Kidney epithelial cell (primary cell): ENCODE measurements around the gene PPM1E. TPM values are rescaled to one million over a fixed set of nuclear protein-coding genes. Genes with fewer than 3 reads are reported as not detected.

Experiments used
- DNase-seq: peaks from one replicate; pipeline ENCODE4 v3.0.0-alpha.2; 2010; ENCODE audit warnings: low read depth
- H3K27me3 ChIP-seq: 2 replicates; pipeline ENCODE4 v1.6.0; 2011; ENCODE audit warnings: low read length; ENCODE audit not compliant: control insufficient read depth, insufficient read depth
- H3K36me3 ChIP-seq: 2 replicates; pipeline ENCODE4 v1.5.1; 2011; ENCODE audit warnings: low read length; ENCODE audit not compliant: control insufficient read depth, insufficient read depth
- H3K4me3 ChIP-seq: 2 replicates; pipeline ENCODE4 v1.5.1; 2011; ENCODE audit warnings: low read depth, mild to moderate bottlenecking, control low read depth, low read length
- total RNA-seq: library from RNA; depleted of rRNA; stranded (reverse); fragments of >200 nt; gene quantifications from 2 replicates; pipeline ENCODE4 v1.2.3, GENCODE V29; 2015
- TF ChIP-seq, protein P1 (sequence below): IDR thresholded peaks from 2 replicates; pipeline ENCODE4 v1.5.1; 2011; ENCODE audit warnings: mild to moderate bottlenecking, moderate library complexity, low read length, control low read depth, inconsistent platforms; ENCODE audit not compliant: insufficient read depth, poor library complexity, severe bottlenecking

Gene PPM1E
- total RNA-seq, 1 donor from 2014 or later = 2.4 TPM

DNA sequence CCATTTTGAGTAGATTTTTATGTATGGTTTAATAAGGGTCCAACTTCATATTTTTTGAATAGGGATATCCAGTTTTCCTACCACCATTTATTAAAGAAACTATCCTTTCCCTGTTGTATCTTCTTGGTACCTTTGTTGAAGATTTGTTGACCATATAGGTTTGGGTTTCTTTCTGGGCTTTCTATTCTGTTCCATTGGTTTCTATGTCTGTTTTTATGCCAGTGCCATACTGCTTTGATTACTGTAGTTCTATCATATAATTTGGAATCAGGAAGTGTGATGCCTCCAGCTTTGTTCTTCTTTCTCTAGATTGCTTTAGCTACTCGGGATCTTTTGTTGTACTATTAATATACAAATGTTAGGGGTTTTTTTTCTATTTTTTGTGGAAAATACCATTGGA is 46.5 kb downstream of the PPM1E start:
- Histone ChIP-seq H3K27me3 (no peaks in the 10 kb centered on the region), H3K4me3 (no peak overlapping the region), H3K36me3 (no peaks in the 10 kb centered on the region)
- TF ChIP-seq, protein P1, sequence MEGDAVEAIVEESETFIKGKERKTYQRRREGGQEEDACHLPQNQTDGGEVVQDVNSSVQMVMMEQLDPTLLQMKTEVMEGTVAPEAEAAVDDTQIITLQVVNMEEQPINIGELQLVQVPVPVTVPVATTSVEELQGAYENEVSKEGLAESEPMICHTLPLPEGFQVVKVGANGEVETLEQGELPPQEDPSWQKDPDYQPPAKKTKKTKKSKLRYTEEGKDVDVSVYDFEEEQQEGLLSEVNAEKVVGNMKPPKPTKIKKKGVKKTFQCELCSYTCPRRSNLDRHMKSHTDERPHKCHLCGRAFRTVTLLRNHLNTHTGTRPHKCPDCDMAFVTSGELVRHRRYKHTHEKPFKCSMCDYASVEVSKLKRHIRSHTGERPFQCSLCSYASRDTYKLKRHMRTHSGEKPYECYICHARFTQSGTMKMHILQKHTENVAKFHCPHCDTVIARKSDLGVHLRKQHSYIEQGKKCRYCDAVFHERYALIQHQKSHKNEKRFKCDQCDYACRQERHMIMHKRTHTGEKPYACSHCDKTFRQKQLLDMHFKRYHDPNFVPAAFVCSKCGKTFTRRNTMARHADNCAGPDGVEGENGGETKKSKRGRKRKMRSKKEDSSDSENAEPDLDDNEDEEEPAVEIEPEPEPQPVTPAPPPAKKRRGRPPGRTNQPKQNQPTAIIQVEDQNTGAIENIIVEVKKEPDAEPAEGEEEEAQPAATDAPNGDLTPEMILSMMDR = no peak
- no peak for DNase-seq

DNA sequence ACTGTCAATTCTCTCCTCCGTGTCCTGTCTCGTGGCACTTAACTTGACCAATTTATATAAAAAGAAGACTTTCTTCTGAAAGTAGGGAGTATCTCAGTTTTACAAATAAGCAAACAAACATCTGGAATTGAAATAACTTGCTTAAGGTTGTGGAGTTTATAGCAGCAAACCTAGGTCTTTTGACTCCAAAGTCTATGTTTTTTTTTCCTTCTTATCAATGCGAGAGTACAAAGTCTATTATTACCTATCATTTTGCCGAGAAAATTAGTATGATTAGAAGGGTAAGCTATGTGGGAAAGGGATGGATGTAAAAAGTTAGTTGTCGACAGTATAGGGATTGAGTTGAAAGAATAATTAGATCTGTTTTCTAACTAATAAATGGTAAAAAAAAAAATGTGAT is 50.4 kb downstream of the PPM1E start:
- Histone ChIP-seq H3K27me3 (no peaks in the 10 kb centered on the region), H3K36me3 (no peaks in the 10 kb centered on the region), H3K4me3 (no peak overlapping the region)
- DNase-seq = no peak
- TF ChIP-seq, protein P1 = no peak

DNA sequence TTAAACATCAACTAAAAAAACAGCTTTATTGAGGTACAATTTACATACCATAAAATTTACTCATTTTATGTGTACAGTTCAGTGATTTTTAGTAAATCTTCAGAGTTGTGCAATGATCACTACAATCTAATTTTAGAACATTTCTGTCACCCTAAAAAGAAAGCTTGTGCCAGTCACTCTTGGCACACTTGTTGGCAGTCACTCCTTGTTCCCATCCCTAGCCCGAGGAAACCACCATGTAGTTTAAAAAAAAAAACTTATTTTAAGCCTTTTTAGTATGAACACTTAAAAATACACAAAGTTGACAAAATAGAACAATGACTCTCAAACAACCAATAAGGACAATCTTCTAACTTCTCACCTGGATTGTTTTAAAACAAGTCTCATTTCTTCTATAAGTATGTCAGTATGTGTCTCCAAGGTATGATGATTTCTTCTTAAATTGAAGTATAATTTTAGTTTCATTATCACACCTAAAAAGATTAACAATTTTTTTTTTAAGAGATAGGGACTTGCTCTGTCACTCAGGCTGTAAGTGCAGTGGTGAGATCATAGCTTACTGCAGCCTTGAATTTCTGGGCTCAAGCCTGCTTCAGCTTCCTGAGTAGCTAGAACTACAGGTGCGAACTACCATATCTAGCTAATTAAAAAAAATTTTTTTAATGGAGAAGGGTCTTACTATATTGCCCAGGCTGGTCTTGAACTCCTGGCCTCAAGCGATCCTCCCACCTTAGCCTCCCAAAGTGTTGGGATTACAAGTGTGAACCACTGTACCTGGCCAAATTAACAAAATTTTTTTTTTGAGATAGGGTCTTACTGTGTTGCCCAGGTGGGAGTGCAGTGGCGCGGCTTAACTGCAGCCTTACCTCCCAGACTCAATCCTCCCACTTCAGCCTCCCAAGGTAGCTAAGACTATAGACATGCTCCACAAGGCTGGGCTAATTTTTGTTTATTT is 53.2 kb downstream of the PPM1E start:
- TF ChIP-seq, protein P1 = no peak
- no peaks in the 10 kb centered on the region for H3K36me3 ChIP-seq
- H3K27me3 ChIP-seq = no peaks in the 10 kb centered on the region
- no peak for DNase-seq
- no peak overlapping the region for H3K4me3 ChIP-seq

DNA sequence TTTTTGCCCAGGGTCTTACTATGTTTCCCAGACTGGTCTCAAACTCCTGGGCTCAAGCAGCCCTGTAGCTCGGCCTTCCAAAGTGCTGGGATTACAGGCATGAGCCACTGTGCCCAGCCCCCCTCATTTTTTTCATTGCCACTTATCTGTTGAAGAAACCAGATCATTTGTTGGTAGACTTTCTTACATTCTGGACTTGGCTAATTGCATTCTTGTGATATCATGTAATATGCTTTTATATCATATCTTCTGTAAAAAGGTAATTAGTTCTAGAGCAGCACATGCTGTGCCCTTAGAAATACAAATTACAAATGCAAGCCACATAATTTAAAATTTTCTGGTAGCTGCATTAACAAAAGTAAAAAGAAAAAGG is 53.9 kb downstream of the PPM1E start:
- H3K27me3 ChIP-seq = no peaks in the 10 kb centered on the region
- TF ChIP-seq, protein P1 = no peak
- no peak for DNase-seq
- H3K36me3 ChIP-seq = no peaks in the 10 kb centered on the region
- no peak overlapping the region for H3K4me3 ChIP-seq

DNA sequence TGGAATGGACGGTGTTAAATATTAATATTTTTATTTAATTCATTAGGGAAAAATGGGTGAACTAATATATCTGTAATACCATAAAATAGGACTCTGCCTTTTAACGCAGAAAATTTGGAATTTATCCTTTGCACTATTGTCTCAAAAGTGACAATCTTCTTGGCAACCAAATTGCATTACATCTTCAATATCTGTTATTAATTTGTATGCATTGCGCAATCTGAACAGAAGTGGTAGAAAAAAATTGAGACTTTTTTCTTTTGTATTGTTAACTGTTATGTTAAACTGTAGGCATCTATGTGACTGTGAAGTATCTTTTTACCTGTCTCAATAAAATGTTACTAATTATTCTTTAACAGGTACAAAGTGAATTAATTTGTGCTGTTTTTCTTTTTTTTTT is 55.6 kb downstream of the PPM1E start:
- DNase-seq = no peak

More for the DNA sequence above, 55.6 kb downstream of the PPM1E start:
- H3K36me3 ChIP-seq = no peaks in the 10 kb centered on the region
- TF ChIP-seq, protein P1 = no peak
- H3K27me3 ChIP-seq = no peaks in the 10 kb centered on the region
- no peak overlapping the region for H3K4me3 ChIP-seq
